ENCODE measurements around the gene DDX1.
"Not testable (repeated sequence)": the region's sequence is repeated elsewhere in the genome, so short reads cannot be mapped to it uniquely, and the experiment has no call there.

DDX1 gene

DNA sequence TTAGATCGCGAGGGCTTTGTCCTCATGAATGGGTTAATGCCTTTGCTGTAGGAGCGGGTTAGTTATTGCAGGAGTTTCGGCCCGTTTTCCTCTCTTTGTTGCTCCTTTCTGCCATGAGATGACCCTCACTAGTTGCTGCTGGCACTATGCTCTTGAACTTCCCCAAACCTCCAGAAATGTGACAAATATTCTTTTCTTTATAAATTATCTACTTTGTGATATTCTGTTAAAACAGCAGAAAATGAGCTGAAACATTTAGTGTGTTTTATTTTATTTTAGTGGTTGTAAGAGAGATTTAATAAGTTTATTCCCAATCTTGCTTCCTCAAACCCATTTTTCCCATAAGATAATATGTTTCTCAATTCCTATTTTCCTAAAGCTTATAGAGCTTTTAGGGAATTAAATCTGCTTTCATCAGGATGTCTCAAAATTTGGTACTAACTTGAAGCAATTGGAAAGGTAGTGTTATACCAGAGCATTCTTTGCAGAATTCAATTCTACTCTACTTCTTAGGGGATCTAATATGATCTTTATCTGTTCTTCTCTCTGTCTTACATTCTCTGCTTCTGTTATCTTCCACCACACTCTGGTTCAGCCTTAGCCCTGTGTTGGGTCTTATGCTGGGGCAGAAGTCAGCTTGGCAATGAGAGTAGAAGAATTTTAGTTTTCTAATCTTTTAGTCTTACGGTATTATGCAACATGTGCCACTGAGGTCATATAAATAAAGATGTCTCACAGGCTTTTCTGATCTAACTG lies 23.1 kb downstream of the DDX1 start:
- in situ Hi-C loops (cut with MboI; ENCODE audit: low sequenced_read_pairs), result no loop called here

DNA sequence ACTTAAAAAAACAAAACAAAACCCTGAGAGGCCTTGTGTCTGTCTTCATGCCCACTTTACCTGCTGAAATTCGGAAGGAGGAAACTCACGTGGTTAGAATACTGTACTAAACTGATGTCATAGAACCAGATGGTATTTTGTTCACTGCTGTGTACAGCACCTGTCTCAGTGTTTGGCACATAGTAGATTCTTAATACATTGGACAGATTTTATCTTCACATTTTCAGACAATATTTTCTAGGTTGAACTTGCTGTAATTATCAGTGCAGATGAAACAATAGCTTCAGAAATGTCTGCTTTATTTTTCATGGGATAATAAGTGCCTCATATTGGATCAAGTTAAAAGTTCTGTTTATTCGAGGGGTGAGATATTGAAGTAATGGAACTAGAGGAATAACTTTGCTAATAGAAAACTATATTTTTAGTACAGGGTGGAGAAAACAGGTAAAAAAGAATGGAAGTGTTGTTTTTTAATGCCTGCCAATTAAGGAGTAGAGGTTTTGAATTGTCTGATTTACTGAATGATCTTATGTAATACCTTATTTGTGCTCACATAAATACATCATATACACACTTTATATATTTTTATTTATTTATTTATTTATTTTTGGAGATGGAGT lies 23.7 kb downstream of the DDX1 start:
- in situ Hi-C loops (cut with MboI; ENCODE audit: low sequenced_read_pairs), result no loop called here

DNA sequence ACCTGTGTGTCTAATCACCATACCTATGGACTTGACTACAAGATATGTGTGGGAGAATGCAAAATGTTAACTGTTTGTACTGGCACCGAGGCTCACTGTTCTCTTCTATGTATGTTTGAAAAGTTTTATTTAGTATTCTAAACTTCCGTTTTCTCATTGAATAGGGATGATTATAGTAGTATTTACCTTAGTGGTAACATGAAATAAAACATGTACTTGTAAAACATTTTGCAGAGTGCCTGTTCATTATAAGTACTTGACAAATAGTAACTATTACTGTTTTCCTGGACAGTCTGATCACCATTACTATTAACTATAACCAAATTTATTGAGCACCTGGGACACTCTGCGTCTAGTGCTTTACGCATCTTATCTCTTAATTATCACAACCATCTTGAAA lies 24.8 kb downstream of the DDX1 start:
- in situ Hi-C loops (cut with MboI; ENCODE audit: low sequenced_read_pairs), result no loop called here

DNA sequence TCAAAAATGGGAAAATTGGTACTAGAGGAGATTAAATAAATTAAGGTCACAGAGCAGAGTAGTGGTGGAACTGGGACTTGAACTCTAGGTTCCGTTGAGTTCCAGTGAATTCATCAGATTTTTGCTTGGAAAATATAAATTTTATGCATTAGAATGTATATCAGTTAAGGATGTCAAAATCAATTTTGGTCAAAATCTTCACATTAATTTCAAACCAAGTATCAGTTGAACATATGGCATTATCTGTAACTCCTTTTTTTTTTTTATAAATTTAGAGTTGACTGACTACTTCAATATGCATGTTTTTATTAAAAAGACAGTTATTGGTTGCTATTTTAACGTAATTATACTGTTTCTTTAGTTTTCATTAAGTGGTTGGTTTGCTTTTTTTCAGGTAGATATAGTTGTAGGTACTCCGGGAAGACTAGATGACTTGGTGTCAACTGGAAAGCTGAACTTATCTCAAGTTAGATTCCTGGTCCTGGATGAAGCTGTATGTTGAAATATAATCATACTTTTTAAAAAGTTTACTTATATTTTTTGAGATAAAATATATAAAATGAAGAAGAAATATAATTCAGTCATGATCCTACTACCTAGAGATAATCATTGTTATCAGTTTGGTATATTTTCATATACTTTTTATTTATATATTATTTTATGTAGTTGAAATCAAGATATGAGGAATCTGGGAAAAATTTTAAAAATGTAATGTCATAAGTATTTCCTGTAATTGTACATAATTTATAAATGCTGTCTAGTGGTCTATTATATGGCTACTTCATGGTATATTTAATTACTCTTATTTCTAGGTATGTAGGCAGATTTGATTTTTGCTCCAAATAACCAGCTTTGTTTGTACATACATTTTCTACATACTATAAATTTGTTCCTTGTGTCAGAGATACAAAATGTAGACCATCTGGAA lies 25.4 kb downstream of the DDX1 start:
- in situ Hi-C loops (cut with MboI; ENCODE audit: low sequenced_read_pairs), result no loop called here

DNA sequence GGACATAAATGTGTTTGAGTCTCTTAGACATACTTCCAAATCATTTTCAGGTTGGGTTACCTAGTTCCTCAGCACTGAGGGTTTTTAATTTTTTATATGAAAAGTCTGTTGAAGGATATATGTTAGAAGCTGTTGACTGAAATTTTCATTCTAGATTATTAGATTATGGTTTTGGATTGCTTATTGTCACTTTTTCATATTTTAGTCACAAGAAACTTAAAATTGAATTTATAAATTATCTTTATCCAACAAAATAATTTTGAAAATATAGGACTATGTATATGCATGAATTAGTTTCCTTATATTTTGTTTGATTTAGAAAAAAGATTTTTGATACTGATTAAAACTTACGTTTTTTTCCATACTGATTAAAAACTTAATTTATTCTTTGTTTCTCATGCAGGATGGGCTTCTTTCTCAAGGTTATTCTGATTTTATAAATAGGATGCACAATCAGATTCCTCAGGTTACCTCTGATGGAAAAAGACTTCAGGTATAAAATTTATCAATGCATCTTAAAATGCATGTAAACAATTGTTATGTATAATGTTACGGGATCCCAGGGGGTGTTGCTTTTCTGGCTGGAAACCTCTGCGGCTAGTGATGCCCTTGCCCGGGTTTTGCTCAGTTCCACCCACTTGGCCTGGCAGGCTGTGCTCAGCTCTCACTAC lies 26.2 kb downstream of the DDX1 start:
- in situ Hi-C loops (cut with MboI; ENCODE audit: low sequenced_read_pairs), result no loop called here

DNA sequence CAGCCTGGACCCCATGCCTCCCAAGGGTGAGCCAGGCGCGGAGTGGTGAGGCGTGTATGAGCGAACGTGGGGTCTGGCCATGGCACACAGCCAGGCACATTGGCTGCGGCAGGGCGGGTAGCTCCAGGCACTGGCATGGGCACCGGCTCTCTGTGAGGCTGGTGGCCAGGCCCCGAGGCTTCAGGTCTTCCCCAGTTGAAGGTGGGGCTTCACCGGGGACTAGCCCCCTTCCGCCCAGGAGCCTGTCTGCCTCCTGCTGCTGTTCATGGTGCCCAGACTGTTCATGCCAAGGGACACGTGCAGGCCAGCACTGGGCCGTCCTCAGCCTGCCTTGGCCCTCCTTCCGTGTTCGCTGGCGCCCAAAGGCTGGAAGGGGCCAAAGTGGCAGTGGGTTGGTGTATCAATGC lies 26.8 kb downstream of the DDX1 start:
- in situ Hi-C loops (cut with MboI; ENCODE audit: low sequenced_read_pairs), result no loop called here

DNA sequence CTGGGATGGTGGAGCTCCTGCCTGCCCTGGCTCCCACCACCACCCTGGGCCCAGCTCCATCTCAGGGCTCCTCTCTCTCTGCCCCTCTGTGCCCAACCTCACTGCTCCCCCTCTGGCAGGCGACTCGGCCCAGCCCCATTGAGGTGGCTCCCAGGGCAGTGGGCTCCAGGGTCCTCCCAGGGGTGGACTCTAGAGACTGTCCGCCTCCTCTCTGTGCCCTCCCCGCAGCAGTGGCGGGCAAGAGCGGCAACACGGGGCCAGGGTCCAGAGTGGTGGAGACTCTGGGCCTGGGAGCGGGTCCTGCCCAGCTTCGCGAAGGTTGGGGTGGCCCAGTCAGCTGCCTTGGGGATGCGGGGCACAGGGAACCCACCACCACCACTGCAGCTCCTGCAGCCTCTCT lies 27.4 kb downstream of the DDX1 start:
- in situ Hi-C loops (cut with MboI; ENCODE audit: low sequenced_read_pairs), result no loop called here

DNA sequence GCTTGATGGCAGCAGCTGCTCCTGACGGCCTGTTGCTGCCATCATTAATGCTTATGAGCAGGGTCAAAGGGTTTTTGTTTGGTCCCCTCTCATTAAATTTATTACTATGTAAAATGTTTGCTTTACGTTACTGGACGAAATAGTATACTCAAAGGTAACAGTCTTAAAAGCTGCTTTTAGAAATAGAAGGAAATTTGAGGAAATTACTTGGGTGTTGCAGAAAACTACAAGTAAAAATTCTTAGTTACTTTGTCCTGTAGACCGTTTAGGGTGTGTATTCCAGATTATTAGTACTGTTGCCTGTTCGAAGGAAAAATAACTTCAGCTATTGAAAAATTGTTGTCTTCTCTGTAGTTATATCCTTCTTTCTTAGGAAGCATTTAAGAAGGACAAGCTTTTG lies 27.8 kb downstream of the DDX1 start:
- in situ Hi-C loops (cut with MboI; ENCODE audit: low sequenced_read_pairs), result no loop called here

DNA sequence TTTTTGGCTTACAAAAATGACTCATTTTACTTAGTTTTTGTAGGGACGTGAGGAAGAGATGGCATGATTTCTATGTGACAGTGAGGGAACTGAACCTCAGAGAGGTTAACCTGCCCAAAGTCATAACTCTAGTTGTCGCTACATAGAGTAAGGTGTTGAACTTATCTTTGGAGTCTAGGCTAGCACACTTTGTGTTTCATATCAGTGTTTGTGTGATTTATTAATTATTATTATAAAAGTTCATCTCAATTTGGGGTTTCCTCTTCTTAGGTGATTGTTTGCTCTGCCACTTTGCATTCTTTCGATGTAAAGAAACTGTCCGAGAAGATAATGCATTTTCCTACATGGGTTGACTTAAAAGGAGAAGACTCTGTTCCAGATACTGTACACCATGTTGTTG lies 28.3 kb downstream of the DDX1 start:
- in situ Hi-C loops (cut with MboI; ENCODE audit: low sequenced_read_pairs), result no loop called here

DNA sequence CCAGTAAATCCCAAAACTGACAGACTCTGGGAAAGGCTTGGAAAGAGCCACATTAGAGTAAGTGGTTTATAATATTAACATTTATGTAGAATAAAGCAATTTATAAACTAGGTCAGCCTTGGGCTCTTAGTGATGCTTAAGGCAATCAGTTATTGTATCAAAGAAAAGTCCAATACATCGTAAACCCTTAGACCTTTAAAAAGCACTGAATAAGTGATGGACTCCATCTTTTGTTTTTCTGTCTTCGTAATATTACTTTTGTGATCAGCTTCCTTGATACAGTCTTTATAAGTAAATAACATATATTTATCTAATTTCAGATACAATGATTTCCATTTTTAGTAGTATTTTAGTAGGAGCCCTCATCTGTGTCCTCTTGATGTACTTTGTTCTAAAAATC lies 28.7 kb downstream of the DDX1 start:
- in situ Hi-C loops (cut with MboI; ENCODE audit: low sequenced_read_pairs), result no loop called here

DNA sequence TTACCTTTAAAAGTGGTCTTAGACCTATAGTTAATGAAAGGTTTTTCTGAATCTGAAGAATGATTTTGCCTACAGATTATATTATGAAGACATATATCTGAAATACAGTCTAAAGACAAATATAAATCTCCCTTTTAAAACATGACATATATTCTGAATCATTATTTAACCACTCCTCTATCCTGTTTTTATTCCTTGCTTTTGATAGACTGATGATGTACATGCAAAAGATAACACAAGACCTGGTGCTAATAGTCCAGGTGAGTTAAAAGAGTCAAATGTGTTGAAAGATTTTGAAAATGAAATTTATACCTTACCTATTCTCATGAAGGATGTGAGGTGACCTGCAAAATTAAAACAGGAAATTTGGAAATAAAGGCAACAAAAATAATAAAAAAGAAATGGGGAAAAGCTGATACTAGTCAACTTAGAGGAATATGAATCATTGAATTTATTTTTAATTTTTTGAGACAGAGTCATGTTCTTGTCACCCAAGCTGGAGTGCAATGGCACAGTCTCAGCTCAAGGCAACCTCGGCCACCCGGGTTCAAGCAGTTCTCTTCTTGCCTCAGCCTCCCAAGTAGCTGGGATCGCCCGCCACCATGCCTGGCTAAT lies 29.3 kb downstream of the DDX1 start:
- in situ Hi-C loops (cut with MboI; ENCODE audit: low sequenced_read_pairs), result no loop called here

DNA sequence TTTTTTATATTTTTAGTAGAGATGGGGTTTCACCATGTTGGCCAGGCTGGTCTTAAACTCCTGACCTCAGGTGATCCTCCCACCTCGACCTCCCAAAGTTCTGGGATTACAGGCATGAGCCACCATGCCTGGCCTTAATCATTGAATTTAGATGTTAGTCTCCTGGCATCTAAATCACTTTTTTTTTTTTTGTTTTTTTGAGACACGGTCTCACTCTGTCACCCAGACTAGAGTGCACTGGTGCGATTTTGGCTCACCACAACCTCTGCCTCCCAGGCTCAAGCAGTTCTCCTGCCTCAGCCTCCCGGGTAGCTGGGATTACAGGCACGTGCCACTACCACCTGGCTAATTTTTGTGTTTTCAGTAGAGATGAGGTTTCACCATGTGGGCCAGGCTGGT lies 29.8 kb downstream of the DDX1 start:
- in situ Hi-C loops (cut with MboI; ENCODE audit: low sequenced_read_pairs), result not testable (repeated sequence)

DNA sequence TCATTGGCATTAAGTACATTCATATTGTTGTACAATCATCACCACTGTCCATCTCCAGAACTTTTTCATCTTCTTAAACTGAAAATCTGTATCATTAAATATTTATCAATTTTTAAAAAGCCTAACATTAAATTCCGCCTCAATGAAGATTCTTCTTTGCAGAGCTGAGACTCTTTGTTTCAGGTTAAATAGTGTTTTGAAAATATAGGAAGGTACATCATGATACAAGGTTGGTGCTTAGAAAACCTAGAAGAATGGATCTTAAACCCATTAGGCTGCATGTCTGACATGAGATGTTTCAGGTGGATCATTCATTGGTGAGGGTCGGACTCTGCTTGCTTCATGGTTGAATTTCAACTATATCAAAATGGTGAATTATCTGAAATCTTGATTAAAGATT lies 30.5 kb downstream of the DDX1 start:
- in situ Hi-C loops (cut with MboI; ENCODE audit: low sequenced_read_pairs), result no loop called here

DNA sequence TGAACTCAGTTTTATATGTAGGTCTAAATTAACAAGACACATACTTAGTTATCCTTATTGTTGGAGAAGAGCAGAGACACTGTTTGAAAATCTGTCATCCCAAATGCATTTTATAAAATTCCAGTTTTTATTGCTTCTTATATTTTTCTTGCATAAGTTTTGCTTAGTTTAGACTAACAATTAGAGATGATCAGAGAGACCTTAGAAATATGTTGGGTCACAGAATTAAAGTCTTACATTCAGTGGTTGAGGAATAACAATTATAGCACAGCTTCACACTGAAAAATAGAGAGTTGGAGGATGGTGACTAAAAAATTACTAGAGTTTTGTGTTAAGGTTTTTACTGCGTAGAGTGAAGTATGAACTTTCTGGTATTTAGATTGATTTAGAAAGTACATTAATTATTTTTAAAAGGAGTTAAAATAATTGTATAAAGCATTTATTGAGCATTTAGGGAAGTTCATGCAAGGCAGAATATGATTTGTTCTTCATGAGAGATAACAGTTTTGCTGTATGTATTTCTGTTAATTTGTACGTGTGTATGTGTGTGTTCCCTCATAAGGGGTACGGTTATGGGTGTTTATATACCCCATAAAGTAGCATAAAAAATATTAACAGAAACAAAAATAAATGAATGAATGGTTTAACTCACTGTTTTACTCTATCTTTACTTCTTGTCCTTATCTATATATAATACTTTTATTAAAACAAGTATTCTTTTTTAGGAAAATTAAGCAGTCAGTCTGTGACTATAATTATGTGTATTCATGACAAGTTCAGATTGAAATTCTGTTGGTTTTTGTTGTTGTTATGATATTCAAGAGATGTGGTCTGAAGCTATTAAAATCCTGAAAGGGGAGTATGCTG lies 31.2 kb downstream of the DDX1 start:
- in situ Hi-C loops (cut with MboI; ENCODE audit: low sequenced_read_pairs), result no loop called here

DNA sequence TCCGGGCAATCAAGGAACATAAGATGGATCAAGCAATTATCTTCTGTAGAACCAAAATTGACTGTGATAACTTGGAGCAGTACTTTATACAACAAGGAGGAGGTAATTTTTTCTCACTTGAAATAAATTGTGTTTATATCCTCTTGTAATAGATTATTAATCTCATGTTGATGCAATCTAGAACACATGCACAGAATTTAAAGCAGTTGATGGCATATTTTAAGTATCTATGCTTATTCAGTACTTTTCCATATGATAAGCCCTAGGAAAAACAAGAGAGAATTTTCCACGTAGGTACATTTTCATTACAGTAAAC lies 31.8 kb downstream of the DDX1 start:
- in situ Hi-C loops (cut with MboI; ENCODE audit: low sequenced_read_pairs), result no loop called here

DNA sequence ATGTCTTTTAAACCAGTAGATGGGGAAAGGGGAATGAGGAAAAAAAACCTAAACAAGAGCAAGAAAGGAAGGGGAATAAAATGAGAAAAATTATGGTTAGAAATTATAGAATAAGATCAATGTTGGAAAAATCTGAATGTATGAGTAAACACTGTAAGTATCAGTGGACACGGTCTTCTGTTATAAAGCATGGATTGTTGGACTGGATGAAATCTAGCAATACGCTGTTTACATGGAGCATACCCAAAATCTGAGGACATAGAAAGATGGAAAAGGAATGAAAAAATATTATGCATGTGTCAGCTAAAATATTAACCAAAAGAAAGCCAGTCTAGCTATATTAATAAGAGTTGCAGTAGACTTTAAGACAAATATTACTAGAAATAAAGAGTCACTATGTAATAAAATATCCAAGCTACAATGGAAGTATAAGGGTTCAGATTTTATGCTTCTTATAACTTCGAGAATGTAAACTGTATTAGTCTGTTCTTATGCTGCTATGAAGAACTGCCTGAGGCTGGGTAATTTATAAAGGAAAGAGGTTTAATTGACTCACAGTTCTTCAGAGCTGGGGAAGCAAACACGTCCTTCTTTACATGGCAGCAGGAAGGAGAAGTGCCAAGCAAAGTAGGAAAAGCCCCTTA lies 32.4 kb downstream of the DDX1 start:
- in situ Hi-C loops (cut with MboI; ENCODE audit: low sequenced_read_pairs), result no loop called here

DNA sequence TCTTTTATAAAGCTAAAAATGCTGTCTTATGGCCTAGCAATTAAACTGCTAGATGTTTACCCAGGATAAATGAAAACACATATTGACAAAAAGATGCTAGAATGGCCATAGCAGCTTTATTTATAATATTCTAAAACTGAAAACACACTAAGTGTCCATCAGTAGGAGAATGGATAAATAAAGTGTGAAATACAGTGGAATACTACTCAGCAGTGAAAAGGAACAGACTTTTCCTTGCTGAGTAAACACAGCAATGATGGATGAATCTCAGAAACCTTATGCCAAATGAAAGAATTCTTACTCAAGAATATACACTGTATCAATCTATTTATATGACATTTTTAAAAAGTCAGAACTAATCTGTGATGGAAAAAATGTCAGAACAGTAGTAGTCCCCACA lies 33.2 kb downstream of the DDX1 start:
- in situ Hi-C loops (cut with MboI; ENCODE audit: low sequenced_read_pairs), result no loop called here

DNA sequence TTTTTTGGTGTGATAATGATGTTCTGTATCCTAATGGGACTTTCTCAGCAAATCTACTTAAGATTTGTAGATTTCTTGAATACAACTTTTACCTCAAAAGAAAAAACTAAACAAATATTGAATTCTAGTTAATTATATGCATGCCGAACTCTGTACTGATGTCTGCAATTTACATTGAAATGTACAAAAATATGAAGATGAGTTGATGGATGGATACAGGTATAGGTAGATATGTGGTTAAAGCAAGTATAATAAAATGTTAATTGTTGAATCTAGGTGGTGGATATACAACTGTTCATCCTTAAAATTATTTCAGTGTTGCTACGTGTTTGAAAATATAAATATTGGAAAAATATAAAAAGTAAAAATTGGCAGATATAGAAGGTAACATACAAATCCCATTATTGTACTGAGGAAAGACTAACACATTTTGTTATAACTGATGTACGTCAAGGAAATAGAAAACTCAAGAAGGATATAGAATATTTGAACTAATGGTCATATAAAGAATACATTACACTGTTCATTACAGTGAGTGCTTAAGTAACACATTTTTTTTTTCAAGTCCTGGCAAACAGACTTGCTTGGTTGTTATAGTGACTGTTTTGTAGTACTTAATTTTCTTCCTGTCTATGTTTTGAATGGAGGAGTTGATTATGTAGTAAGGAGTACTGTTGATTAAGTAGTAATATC lies 33.8 kb downstream of the DDX1 start:
- in situ Hi-C loops (cut with MboI; ENCODE audit: low sequenced_read_pairs), result no loop called here

DNA sequence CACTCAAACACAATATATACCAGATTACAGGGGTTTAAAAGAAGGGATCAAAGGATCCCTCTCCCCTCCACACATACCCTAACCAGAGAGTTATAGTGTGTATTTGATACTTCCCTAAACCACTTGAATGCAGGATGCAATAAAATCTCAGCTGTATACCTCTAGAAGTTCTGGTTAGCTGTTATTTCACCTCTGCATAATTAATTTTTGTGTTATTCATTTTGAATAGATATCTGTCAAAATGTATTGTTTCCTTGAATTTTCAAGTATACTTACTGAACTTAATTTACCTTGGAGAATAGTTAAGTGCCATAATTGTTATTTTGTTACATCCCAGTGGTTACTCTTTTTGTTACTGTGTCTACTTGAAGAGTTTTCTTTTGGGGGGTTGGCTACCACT lies 34.5 kb downstream of the DDX1 start:
- in situ Hi-C loops (cut with MboI; ENCODE audit: low sequenced_read_pairs), result no loop called here
